HEK293 (cell line): ENCODE measurements around the gene PLEKHM2.
A peak's percentile ranks its signal among the peaks of the same experiment; 100 is the strongest.

Experiments used
- CTCF ChIA-PET: fragments of 350-600 bp; formaldehyde crosslinking; extraction: SDS; loops from one replicate; lab custom pipeline; 2021; ENCODE audit warnings: antibody characterized with exemption; lab: Yijun Ruan, JAX
- POLR2A ChIA-PET: fragments of 300-600 bp; formaldehyde crosslinking; extraction: SDS; loops from one replicate; lab custom pipeline; 2020; ENCODE audit warnings: antibody characterized with exemption, inconsistent platforms; lab: Yijun Ruan, JAX
- H3K27ac ChIP-seq: fragments of 200-500 bp; sonication (Bioruptor generic); 2 replicates; pipeline ENCODE4 v1.5.1; 2014; ENCODE audit warnings: low read depth, low read length, control low read depth, inconsistent platforms; ENCODE audit errors: extremely low read depth
- H3K36me3 ChIP-seq, 2 experiments: fragments of 200-500 bp in 1 of 2; sonication (Bioruptor generic) in 1 of 2; 1 replicate in 1 of 2; 2 replicates in 1 of 2; pipeline ENCODE4 v1.5.1; 2014 to 2017; ENCODE audit warnings: inconsistent platforms in 2 of 2, low read length in 2 of 2; ENCODE audit not compliant: control insufficient read depth in 2 of 2, insufficient read depth in 1 of 2
- H3K4me1 ChIP-seq: fragments of 200-500 bp; sonication (Bioruptor generic); 2 replicates; pipeline ENCODE4 v1.5.1; 2014; ENCODE audit warnings: mild to moderate bottlenecking, low read length, inconsistent platforms; ENCODE audit not compliant: control insufficient read depth, insufficient read depth
- H3K4me3 ChIP-seq: 2 replicates; pipeline ENCODE4 v1.5.1; 2011; ENCODE audit warnings: low read depth, mild to moderate bottlenecking, control low read depth, low read length, moderate library complexity
- H3K9me3 ChIP-seq: fragments of 200-500 bp; sonication (Bioruptor generic); 2 replicates; pipeline ENCODE4 v1.5.1; 2014; ENCODE audit warnings: low read depth, low read length, inconsistent platforms; ENCODE audit not compliant: control insufficient read depth, insufficient read depth
- GLIS2 ChIP-seq: fragments of 450-650 bp; formaldehyde crosslinking; IDR thresholded peaks from 2 replicates; pipeline ENCODE4 v1.5.1; 2016; ENCODE audit warnings: missing biosample characterization, missing genetic modification characterization
- KLF17 ChIP-seq: fragments of 450-650 bp; formaldehyde crosslinking; IDR thresholded peaks from 2 replicates; pipeline ENCODE4 v1.5.1; 2016; ENCODE audit warnings: missing biosample characterization, missing genetic modification characterization
- KLF9 ChIP-seq: fragments of 450-650 bp; formaldehyde crosslinking; IDR thresholded peaks from 2 replicates; pipeline ENCODE4 v1.5.1; 2016; ENCODE audit warnings: missing biosample characterization, missing genetic modification characterization, low read depth
- PRDM10 ChIP-seq: fragments of 450-650 bp; formaldehyde crosslinking; IDR thresholded peaks from 2 replicates; pipeline ENCODE4 v1.5.1; 2016; ENCODE audit warnings: missing biosample characterization, missing genetic modification characterization
- ZBTB26 ChIP-seq: fragments of 450-650 bp; formaldehyde crosslinking; optimal IDR thresholded peaks from 2 replicates; pipeline ENCODE3; 2016; ENCODE audit warnings: missing biosample characterization, mild to moderate bottlenecking, missing genetic modification characterization
- ZBTB6 ChIP-seq: fragments of 450-650 bp; formaldehyde crosslinking; IDR thresholded peaks from 2 replicates; pipeline ENCODE4 v1.5.1; 2017; ENCODE audit warnings: missing biosample characterization, missing genetic modification characterization
- ZFP37 ChIP-seq: fragments of 450-650 bp; formaldehyde crosslinking; IDR thresholded peaks from 2 replicates; pipeline ENCODE4 v1.5.1; 2016; ENCODE audit warnings: missing biosample characterization, missing genetic modification characterization
- ZNF121 ChIP-seq: fragments of 450-650 bp; formaldehyde crosslinking; IDR thresholded peaks from 2 replicates; pipeline ENCODE4 v1.5.1; 2016; ENCODE audit warnings: missing biosample characterization, missing genetic modification characterization
- ZNF169 ChIP-seq: fragments of 450-650 bp; formaldehyde crosslinking; IDR thresholded peaks from 2 replicates; pipeline ENCODE4 v1.5.1; 2016; ENCODE audit warnings: missing biosample characterization, missing genetic modification characterization
- ZNF18 ChIP-seq: fragments of 450-650 bp; formaldehyde crosslinking; IDR thresholded peaks from 2 replicates; pipeline ENCODE4 v1.5.1; 2016; ENCODE audit warnings: missing biosample characterization, missing genetic modification characterization
- ZNF2 ChIP-seq: fragments of 450-650 bp; formaldehyde crosslinking; IDR thresholded peaks from 2 replicates; pipeline ENCODE4 v1.5.1; 2016; ENCODE audit warnings: missing biosample characterization, missing genetic modification characterization
- ZNF248 ChIP-seq: fragments of 450-650 bp; formaldehyde crosslinking; IDR thresholded peaks from 2 replicates; pipeline ENCODE4 v1.5.1; 2017; ENCODE audit warnings: missing biosample characterization, missing genetic modification characterization
- ZNF26 ChIP-seq: fragments of 450-650 bp; formaldehyde crosslinking; IDR thresholded peaks from 2 replicates; pipeline ENCODE4 v1.5.1; 2016; ENCODE audit warnings: missing biosample characterization, missing genetic modification characterization
- ZNF335 ChIP-seq: fragments of 450-650 bp; formaldehyde crosslinking; conservative IDR thresholded peaks from 2 replicates; pipeline ENCODE4 v1.5.1; 2016; ENCODE audit warnings: missing biosample characterization, missing genetic modification characterization
- ZNF362 ChIP-seq: fragments of 450-650 bp; formaldehyde crosslinking; IDR thresholded peaks from 2 replicates; pipeline ENCODE4 v1.5.1; 2016; ENCODE audit warnings: missing biosample characterization, missing genetic modification characterization
- ZNF558 ChIP-seq: fragments of 450-650 bp; formaldehyde crosslinking; IDR thresholded peaks from 2 replicates; pipeline ENCODE4 v1.5.1; 2016; ENCODE audit warnings: missing biosample characterization, missing genetic modification characterization
- ZNF776 ChIP-seq: fragments of 450-650 bp; formaldehyde crosslinking; IDR thresholded peaks from 2 replicates; pipeline ENCODE4 v1.5.0; 2017; ENCODE audit warnings: missing biosample characterization, missing genetic modification characterization, borderline replicate concordance
- ZSCAN5A ChIP-seq: fragments of 450-650 bp; formaldehyde crosslinking; IDR thresholded peaks from 2 replicates; pipeline ENCODE4 v1.5.1; 2016; ENCODE audit warnings: missing biosample characterization, missing genetic modification characterization

Gene PLEKHM2

GRCh38 chr1:15684042-15684461, at the start of gene PLEKHM2:
Gene PLEKHM2 (plus strand): TSS chr1:15684320. CDS start chr1:15684559, 239 bp downstream.
- peak within 1 kb of the TSS; percentile 78 for H3K27ac ChIP-seq
- TF ChIP-seq ZNF558 (tag by site-specific recombination): no peak
- TF ChIP-seq ZNF335 (tag by site-specific recombination): peak; percentile 64
- TF ChIP-seq ZSCAN5A (tag by site-specific recombination): no peak
- no peak for TF ChIP-seq ZNF2 (tag by site-specific recombination)
- TF ChIP-seq ZBTB26: peak; percentile 31
- TF ChIP-seq ZFP37: no peak
- TF ChIP-seq ZBTB6: no peak
- no peak for TF ChIP-seq ZNF18
- no peak for TF ChIP-seq KLF17 (tag by site-specific recombination)
- TF ChIP-seq, all 188 proteins: peak for 2
- H3K9me3 ChIP-seq: no peaks in the 10 kb centered on the region
- no peaks in the 10 kb centered on the region; the same call in 1 of the 2 replicates for H3K4me1 ChIP-seq
- ChIA-PET POLR2A (interaction anchor here (1.2 kb wide), 1 partner anchor 40 kb away, joined by 3 read pairs; no protein-coding TSS in a partner anchor), CTCF (interaction anchor here (0.9 to 1.0 kb wide), 2 partner anchors 20 to 157 kb away, joined by 4 to 5 read pairs; partner anchors contain the start of gene DNAJC16)
- H3K4me3 ChIP-seq: peak within 1 kb of the TSS; percentile 83
- H3K36me3 ChIP-seq: peaks cover 0 to 12% of the 10 kb centered on the region in 2 experiments; a peak in 1 of 3 replicates

- POLR2A ChIA-PET: no interaction called here
- Histone ChIP-seq H3K4me3 (no peak overlapping the region), H3K4me1 (no peaks in the 10 kb centered on the region), H3K36me3 (peaks cover 75 to 100% of the 10 kb centered on the region in 2 experiments), H3K27ac (no peak overlapping the region), H3K9me3 (no peaks in the 10 kb centered on the region)
- CTCF ChIA-PET: no interaction called here
- TF ChIP-seq ZNF26 (tag by site-specific recombination) (no peak), ZNF121 (peak; percentile 84)
Measured at GRCh38 chr1:15636436-15636835, 47.7 kb upstream of the PLEKHM2 start.

- Histone ChIP-seq H3K4me1 (no peaks in the 10 kb centered on the region), H3K36me3 (peaks cover 66 to 97% of the 10 kb centered on the region in 2 experiments), H3K27ac (no peak overlapping the region), H3K9me3 (no peaks in the 10 kb centered on the region), H3K4me3 (no peak overlapping the region)
- ChIA-PET CTCF (interaction anchor here (0.6 kb wide), 1 partner anchor 46 kb away, joined by 5 read pairs; no protein-coding TSS in a partner anchor), POLR2A (interaction anchor here (0.6 kb wide), 1 partner anchor 15 kb away, joined by 12 read pairs; no protein-coding TSS in a partner anchor)
- TF ChIP-seq GLIS2 (tag by site-specific recombination) (no peak), ZNF776 (no peak), ZNF248 (tag by site-specific recombination) (no peak), KLF9 (tag by site-specific recombination) (no peak), PRDM10 (tag by site-specific recombination) (no peak), ZNF362 (tag by site-specific recombination) (no peak), ZNF169 (tag by site-specific recombination) (no peak)
Measured at GRCh38 chr1:15637826-15638225, 46.3 kb upstream of the PLEKHM2 start.
